ENCODE data around the gene TBK1.
"Not testable (repeated sequence)": the region's sequence is repeated elsewhere in the genome, so short reads cannot be mapped to it uniquely, and the experiment has no call there.

The TBK1 gene

DNA sequence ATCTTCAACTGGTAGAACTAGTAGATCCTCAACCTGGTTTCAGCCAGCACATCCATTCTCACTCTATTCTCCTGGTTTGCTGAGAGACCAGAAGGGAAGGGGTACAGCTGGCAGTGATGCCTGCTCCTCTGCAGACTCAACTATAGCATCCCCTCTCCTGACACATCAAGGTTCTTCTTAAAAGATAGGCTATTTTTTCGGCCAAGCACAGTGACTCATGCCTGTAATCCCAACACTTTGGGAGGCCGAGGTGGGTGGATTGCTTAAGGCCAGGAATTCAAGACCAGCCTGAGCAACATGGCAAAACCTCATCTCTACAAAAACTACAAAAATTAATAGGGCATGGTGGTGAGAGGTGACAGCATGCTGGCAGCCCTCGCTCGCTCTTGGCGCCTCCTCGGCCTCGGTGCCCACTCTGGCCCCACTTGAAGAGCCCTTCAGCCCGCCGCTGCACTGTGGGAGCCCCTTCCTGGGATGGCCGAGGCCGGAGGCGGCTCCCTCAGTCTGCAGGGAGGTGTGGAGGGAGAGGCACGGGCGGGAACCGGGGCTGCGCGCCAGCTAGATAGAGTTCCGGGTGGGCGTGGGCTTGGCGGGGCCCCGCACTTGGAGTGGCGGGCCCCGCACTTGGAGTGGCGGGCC, 90.6 kb downstream of the TBK1 start:
- not testable (repeated sequence) for DNase-seq

- no peak for DNase-seq
These were observed 92.6 kb downstream of the TBK1 start for GRCh38 chr12:64544371-64545080.

DNA sequence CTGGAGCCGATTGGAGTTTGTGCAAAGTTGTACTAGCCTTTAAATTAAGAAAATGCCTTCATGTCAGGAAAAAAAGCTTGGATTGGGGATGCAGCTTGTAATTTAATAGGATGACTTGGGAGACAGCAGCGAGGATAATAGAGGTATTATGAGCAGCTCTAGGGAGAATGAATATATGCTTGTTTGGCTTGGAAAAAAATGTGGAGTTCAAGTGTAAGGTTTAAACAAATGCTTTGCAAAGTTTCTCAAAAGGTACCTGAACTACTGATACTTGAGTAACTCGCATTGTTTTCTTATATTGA, 93.1 kb downstream of the TBK1 start:
- no peak for DNase-seq

- DNase-seq, result no peak
These were observed 97.2 kb downstream of the TBK1 start for GRCh38 chr12:64549108-64549507.

GRCh38 chr12:64550755-64551154, 98.8 kb downstream of the TBK1 start:
- DNase-seq, result no peak

DNA sequence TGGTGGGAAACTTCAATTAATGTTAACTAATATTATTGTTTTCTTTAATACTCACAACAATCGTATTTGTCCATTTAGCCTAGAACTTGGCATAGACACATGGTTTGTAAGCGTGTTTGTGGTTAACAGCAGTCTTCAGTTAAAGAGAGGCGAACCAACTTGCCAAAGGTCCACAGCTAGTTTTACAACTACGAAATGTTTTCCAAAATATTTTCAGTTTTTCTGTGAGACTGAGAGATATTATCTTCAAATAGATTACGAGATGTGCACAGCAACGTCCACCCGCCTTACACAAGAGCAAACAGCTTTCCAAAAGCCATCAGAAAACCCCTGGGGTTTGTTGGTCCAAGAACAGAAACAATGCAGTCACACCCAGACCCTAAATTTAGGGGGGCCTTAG, 99.8 kb downstream of the TBK1 start:
- no peak for DNase-seq
